G401.6 (cell line): ENCODE data around the gene MAP1LC3A.
"Not testable (repeated sequence)": the region's sequence is repeated elsewhere in the genome, so short reads cannot be mapped to it uniquely, and the experiment has no call there.

Experiments used
- FAIRE-seq: peaks from 2 replicates; lab custom pipeline; 2012; peaks lifted over from hg19 to GRCh38; lab: Jason Lieb, UNC

MAP1LC3A gene

DNA sequence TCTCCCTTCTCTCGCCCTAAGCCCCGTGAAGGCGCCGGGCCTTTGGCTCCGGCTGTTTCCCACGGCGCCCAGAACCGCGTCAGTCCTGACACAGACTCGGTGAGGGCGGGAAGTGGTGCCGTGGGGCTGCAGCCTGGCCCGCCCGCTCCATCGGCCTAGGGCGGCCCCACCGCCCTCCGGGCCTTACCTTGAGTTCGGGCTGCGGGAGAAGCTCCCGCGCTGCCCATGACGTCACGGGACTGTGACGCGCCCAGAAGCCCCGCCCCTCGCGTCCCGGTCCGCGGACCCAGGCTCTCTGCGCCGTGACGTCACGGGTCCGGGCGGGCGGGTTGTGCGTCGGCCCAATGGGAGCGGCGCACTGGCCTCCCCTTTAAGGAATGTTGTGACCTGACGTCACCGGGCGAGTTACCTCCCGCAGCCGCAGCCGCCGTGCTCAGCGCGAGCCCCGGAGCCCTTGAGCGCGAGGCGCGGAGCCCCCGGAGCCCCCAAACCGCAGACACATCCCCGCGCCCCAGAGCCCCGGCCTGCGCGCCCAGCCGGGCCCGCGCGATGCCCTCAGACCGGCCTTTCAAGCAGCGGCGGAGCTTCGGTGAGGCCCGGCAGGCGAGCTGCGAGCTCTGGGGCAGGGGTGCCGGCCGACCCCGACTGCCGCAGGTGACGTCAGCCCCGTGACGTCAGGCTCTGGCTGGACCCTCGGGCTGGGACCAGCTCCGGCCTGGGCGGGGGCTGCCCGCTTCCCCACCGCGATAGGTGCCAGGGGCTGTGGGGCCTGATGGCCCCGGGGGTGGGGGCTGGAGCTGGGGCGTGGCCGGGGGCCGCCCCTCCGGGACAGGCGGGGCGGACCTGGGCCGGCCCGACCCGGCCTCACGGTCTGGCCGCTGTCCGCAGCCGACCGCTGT is at the start of gene MAP1LC3A:
MAP1LC3A (plus strand) TSS at position 399 of the 899 bp plus-strand sequence; CDS start at position 550, 151 bp downstream.
- no peak for FAIRE-seq

GRCh38 chr20:34510575-34510974 is 47.9 kb upstream of the MAP1LC3A start:
- FAIRE-seq: no peak

DNA sequence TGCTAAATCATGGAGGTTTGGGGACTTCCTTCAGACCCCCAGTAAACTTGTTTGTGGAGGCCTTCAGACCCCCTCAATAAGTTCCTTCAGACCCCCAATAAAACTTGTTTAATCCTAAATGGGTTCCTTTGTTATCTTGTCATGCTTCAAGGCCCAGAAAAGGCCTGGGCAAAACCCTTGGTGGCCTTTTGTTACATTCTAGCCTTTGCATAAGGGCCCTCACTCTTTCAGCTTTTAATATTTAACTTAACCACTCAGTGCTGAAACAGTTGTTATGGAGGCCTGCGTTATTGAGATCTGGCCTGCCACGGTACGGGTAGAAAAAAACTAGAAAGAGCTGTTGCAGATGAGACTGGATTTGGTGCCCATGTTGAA is 46.6 kb upstream of the MAP1LC3A start:
- FAIRE-seq: no peak

GRCh38 chr20:34512266-34512954 is 46.1 kb upstream of the MAP1LC3A start:
- FAIRE-seq: no peak

DNA sequence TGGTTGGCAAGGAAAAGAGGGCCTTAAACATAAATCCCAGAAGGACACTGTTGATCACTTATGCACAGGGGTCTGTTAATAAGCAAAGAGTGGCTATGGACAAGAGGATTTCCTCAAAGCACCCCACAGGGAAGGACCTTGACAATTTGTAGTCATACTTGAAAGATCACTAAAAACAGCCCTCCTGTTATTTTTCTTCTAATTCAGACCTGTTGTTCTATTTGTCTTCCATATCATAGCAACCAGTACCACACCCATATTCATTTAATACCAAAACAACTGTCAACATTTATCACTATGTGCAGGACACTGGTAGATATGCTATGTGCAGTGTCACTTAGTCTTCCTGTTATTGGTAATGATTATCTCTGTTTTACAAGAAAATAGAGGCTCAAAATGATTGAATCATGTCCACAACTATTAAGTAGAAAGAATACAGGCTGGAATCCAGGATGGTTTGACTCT is 45.5 kb upstream of the MAP1LC3A start:
- no peak for FAIRE-seq

DNA sequence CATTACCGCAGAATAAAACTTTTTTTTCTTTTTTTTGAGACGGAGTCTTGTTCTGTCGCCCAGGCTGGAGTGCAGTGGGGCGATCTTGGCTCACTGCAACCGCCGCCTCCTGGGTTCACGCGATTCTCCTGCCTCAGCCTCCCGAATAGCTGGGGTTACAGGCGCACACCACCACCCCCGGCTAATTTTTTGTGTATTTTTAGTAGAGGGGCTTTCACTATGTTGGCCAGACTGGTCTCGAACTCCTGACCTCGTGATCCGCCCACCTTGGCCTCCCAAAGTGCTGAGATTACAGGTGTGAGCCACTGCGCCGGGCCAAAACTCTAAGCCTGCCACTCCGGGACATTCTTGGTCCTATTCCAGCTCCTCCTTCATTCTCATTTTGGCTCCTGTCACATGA is 44.5 kb upstream of the MAP1LC3A start:
- not testable (repeated sequence) for FAIRE-seq

DNA sequence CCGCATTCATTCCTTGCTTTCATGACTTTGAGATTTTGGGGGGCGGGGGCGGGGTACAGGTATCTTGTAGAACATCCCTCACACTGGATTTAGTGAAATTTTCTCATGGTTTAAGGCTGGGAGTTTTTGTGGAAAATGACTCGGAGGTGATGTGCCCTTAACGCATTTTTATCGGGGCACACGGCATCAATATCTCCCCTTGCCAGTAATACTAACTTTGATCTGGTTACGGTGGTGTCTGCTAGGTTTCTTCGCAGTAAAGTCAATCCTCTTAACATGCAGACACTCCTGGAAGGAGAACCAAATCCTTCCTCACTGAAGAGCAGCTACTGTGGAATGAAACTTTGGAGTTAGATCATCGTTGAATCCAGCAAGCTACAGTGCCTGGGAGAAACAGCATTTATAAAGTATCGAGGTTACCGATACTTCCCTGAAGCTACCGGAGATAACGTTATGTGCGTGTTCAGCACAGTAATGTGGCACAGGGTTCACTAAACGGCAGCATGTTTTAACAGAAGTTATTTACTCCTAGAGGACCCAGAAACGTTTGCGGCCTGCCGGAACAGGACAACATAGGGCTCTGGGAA is 43.5 kb upstream of the MAP1LC3A start:
- FAIRE-seq: no peak

- FAIRE-seq: no peak
Observed at GRCh38 chr20:34515484-34516246, 42.9 kb upstream of the MAP1LC3A start.

DNA sequence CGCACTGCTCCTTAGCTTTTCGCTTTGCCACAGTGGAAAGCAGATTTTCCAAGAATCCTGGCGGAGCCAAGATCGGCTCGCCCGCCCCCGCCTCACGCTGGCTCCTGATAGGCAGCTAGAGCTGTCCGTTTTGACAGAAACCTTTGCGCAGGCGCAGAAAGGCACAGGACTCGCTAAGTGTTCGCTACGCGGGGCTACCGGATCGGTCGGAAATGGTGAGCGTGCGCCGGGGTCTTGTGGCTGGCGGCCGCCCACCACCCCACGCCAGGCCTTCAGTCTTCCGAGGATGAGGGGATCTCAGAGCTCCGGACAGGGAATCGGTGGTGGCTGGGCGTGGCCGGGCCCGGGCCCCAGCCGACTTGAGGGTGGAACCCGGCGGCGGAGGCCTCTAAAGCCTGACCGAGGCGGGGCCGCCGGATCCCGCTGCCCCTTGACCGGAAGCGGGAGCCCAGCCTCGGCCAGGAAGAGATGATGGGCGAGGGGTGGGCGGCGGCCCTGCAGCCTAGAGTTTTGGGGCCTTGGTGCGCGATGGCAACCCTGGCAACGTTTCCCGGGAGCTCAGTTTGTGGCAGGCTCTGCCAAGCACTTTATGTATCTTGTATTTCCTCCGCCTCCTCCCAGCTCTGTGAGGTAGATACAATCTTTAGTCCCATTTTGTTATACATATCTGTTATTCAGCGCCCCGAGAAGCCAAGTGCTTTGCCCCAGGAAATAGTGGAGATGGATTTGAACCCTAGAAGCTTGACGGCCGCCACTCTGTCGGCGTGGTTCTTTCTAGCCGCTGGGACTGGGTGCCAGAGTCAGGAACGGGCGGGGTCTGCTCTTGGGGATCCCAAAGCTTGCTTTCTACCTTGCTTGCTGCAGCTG is 42.0 kb upstream of the MAP1LC3A start, which contains the start of gene DYNLRB1:
DYNLRB1 (plus strand) TSS at position 176 of the 867 bp plus-strand sequence; CDS start at position 213, 37 bp downstream.
- peak; percentile 88 for FAIRE-seq

GRCh38 chr20:34517114-34517505 is 41.4 kb upstream of the MAP1LC3A start:
- FAIRE-seq: no peak

GRCh38 chr20:34518863-34519262 is 39.7 kb upstream of the MAP1LC3A start:
- not testable (repeated sequence) for FAIRE-seq

DNA sequence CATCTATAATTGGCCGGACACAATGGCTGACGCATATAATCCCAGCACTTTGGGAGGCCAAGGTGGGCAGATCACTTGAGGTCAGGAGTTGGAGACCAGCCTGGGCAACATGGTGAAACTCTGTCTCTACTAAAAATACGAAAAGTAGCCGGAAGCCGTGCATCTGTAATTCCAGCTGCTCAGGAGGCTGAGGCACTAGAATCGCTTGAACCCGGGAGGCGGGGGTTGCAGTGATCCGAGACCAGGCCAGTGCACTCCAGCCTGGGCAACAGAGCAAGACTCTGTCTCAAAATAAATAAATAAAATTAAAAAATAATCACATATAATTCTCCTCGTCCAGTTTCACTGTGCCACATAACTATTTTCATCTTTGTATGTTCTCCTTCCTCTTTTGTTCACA is 38.7 kb upstream of the MAP1LC3A start:
- not testable (repeated sequence) for FAIRE-seq

DNA sequence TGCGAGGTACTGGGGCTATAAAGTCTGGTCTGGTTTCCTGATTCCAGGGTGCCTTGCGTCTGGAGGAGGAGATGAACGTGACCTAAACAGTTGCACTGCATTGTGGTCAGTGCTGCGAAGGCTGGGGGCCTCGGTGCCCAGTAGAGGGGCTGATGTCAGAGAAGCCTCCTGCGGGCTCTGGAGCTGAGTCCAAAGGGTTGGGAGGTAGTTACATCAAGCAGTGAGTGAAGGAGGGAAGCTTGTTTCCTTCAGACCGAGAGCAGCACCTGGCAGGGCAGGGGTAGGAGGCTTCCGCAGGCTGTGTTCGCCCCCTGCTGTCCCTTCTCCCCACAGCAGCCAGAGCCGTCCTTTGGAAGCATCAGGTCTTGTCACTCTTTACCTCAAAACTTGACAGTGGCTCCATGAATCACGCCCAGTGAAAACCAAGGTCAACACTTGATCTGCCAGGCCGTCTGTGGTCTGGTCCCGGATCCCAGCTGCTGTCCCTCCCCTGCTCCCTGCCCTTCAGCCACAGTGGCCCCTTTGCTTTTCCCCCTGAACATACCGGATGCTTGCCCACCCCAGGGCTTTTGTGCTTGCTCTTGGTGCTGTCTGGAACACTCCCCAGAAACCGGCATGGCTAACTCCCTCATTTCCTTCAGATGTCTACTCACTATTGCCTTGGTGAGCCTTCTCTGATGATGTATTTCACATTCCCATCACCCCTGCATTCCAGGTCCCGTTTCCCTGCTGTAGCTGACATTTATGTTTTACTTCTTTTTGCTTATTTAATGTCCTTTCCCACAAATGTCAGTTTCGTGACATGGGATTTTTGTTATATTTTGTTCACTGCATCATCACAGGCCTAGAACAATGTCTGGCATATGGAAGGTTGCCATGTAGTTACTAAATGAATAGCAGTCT is 35.3 kb upstream of the MAP1LC3A start:
- FAIRE-seq: no peak

GRCh38 chr20:34524426-34524825 is 34.1 kb upstream of the MAP1LC3A start:
- no peak for FAIRE-seq

DNA sequence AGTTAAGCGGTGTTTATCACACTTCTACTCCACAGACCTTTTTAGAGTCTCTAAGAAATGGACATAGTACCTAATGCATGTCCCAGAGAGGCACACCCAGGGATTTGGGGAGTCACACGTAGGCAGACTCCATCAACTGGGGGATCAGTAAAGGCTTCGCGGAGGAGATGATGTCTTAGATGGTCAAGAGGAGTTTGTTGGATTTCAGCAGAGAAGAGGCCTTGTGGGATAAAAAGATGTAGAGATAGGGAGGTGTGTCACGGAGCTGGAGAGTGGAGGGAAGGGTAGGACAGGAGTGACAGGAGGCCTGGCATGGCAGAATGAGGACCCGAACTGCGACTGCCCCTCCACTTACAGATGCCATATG is 33.2 kb upstream of the MAP1LC3A start:
- FAIRE-seq: no peak

DNA sequence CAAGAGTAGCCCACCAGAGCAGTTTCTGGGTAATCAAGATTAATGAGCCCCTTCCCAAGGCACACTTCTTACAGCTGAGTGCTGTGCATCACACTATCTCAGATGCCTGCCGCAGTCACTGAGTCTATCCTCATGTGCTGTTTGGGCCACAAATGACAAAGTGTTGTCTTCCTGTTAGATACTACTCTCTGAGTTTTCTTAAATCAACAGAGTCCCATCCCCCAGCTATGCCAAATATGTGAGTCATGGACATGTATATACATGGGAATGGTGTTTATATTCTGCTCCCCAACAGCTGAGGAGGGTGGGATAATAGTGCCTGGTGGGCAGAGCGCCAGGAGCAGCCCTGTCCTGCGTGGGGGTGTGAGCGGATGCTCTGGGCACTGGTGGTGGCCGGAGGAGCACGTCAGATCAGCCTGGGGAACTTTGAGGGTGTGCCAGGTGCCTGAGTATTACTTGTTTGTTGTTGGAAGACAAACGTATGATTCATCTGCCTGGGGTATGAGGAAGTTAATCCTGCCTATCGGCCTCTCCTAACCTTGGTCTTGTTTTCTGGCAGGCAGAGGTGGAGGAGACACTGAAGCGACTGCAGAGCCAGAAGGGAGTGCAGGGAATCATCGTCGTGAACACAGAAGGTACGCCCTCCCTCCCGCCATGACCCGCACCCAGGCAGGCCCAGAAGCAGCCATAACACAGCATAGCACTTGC is 32.7 kb upstream of the MAP1LC3A start:
- no peak for FAIRE-seq

GRCh38 chr20:34526466-34526865 is 32.1 kb upstream of the MAP1LC3A start:
- no peak for FAIRE-seq

GRCh38 chr20:34527016-34527415 is 31.5 kb upstream of the MAP1LC3A start:
- no peak for FAIRE-seq

DNA sequence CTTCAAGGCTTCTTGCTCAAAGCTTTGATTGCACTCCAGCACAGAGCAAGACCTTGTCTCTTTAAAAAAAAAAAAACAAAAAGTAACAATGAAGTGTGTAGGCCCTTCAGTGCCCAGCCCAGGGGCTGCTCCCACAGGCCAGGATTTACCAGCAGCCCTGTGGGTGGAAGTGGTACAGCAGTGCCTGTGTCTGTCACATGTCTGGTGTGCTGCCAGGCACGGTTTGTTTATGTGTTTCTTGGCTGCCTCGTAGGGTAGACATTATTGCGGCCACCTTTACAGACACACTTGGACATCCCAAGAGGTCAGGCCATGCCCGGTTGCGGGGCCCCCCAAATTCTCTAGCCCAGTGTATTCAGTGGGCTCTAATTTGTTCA is 29.6 kb upstream of the MAP1LC3A start:
- no peak for FAIRE-seq

DNA sequence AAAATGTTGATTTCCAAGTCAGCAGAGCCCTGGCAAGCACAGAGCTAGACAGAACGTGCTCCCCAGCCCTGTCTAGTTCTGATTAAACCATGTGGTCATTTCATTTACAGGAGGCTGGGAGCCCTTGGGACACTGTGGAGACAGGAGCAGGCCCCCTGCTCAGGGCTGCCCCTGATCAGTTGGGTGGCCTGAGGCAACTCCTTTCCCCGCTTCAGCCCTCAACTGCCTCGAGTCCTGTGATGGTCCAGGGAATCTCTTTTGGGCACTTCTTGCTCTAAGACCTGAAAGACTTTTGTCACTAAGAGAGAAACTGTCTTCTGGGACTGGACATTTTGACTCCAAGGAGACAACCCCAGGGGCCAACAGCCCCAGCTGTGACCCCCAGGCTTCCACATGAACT is 28.8 kb upstream of the MAP1LC3A start:
- FAIRE-seq: no peak
